Activated B cell treated with CpG ODN at 0.5 μM for 24 hours (primary cell): ENCODE results near the gene ETV7. TPM values are rescaled to one million over a fixed set of nuclear protein-coding genes. Genes with fewer than 3 reads are reported as not detected.
"Not testable (repeated sequence)": the region's sequence is repeated elsewhere in the genome, so short reads cannot be mapped to it uniquely, and the experiment has no call there.

Experiments used
- ATAC-seq: fragments of 200-7000 bp; cut with Tn5 transposase; one replicate; pipeline ENCODE4 v1.10.0; 2021; ENCODE audit warnings: low read depth, mild to moderate bottlenecking, moderate library complexity
- CTCF ChIA-PET: fragments of 350-600 bp; sonication (Branson Sonifier 250); formaldehyde crosslinking; loops from one replicate; lab custom pipeline; 2021; ENCODE audit warnings: antibody characterized with exemption; lab: Charles Lee
- POLR2A ChIA-PET: fragments of 350-600 bp; sonication (Branson Sonifier 250); formaldehyde crosslinking; loops from one replicate; lab custom pipeline; 2021; ENCODE audit warnings: antibody characterized with exemption; lab: Charles Lee
- DNase-seq: peaks from one replicate; pipeline ENCODE4 v3.0.0; 2022
- H3K27ac Mint-ChIP-seq: one replicate; pipeline ENCODE4 v1.8.0; 2020; ENCODE audit warnings: mixed read lengths
- H3K27me3 Mint-ChIP-seq: one replicate; pipeline ENCODE4 v1.8.0; 2021; ENCODE audit warnings: mixed read lengths
- H3K36me3 Mint-ChIP-seq: one replicate; pipeline ENCODE4 v1.8.0; 2021; ENCODE audit warnings: low read depth, mixed read lengths
- H3K4me1 Mint-ChIP-seq: one replicate; pipeline ENCODE4 v1.8.0; 2021; ENCODE audit warnings: mixed read lengths
- H3K4me3 Mint-ChIP-seq: one replicate; pipeline ENCODE4 v1.8.0; 2020; ENCODE audit warnings: mild to moderate bottlenecking, mixed read lengths
- H3K9me3 Mint-ChIP-seq: one replicate; pipeline ENCODE4 v1.8.0; 2020; ENCODE audit warnings: mixed read lengths
- CTCF ChIP-seq: fragments of 200-600 bp; IDR thresholded peaks from one replicate; pipeline ENCODE4 v1.8.0; 2022; ENCODE audit warnings: antibody characterized with exemption, mild to moderate bottlenecking
- intact Hi-C: fragments of 100-400 bp; cut with micrococcal nuclease; formaldehyde crosslinking; loops from one replicate; pipeline ENCODE4 v1.15.1; 2024
- total RNA-seq: library from RNA; stranded (reverse); gene quantifications from 2 replicates; pipeline ENCODE4 v1.2.3, GENCODE V29; 2022

Gene ETV7
- total RNA-seq, 1 donor from 2014 or later: 0.51 TPM

GRCh38 chr6:36418558-36418957 is 31.1 kb upstream of the ETV7 start:
- TF ChIP-seq CTCF: no peak
- intact Hi-C loops: no loop called here
- H3K9me3 Mint-ChIP-seq: no peaks in the 10 kb centered on the region
- peaks cover 13% of the 10 kb centered on the region for H3K4me1 Mint-ChIP-seq
- no peak overlapping the region for H3K27ac Mint-ChIP-seq
- H3K36me3 Mint-ChIP-seq: peaks cover 3% of the 10 kb centered on the region
- ChIA-PET POLR2A (no interaction called here), CTCF (no interaction called here)
- H3K4me3 Mint-ChIP-seq: no peak overlapping the region
- ATAC-seq (no peak), DNase-seq (no peak)
- no peaks in the 10 kb centered on the region for H3K27me3 Mint-ChIP-seq

GRCh38 chr6:36414481-36414880 is 27.0 kb upstream of the ETV7 start:
- Mint-ChIP-seq H3K27ac (no peak overlapping the region), H3K4me1 (no peaks in the 10 kb centered on the region), H3K4me3 (no peak overlapping the region), H3K27me3 (peaks cover 5% of the 10 kb centered on the region), H3K36me3 (no peaks in the 10 kb centered on the region), H3K9me3 (peaks cover 5% of the 10 kb centered on the region)
- DNase-seq: no peak
- ChIA-PET CTCF (no interaction called here), POLR2A (no interaction called here)
- ATAC-seq: no peak
- intact Hi-C loops: no loop called here
- no peak for TF ChIP-seq CTCF

- TF ChIP-seq CTCF: no peak
- H3K9me3 Mint-ChIP-seq: peaks cover 5% of the 10 kb centered on the region
- no peaks in the 10 kb centered on the region for H3K36me3 Mint-ChIP-seq
- H3K27ac Mint-ChIP-seq: no peak overlapping the region
- H3K27me3 Mint-ChIP-seq: peaks cover 9% of the 10 kb centered on the region
- ChIA-PET CTCF (no interaction called here), POLR2A (no interaction called here)
- intact Hi-C loops: no loop called here
- no peak for DNase-seq
- H3K4me1 Mint-ChIP-seq: no peaks in the 10 kb centered on the region
- no peak overlapping the region for H3K4me3 Mint-ChIP-seq
- ATAC-seq: no peak
Measured at GRCh38 chr6:36413489-36414480, 26.3 kb upstream of the ETV7 start.

- H3K27ac Mint-ChIP-seq, ATAC-seq, DNase-seq, CTCF ChIA-PET, POLR2A ChIA-PET, H3K9me3 Mint-ChIP-seq, H3K4me1 Mint-ChIP-seq, H3K4me3 Mint-ChIP-seq, H3K36me3 Mint-ChIP-seq, intact Hi-C loops: not testable (repeated sequence)
- H3K27me3 Mint-ChIP-seq: peaks cover 14% of the 10 kb centered on the region
Measured at GRCh38 chr6:36409718-36410117, 22.2 kb upstream of the ETV7 start.

- POLR2A ChIA-PET: no interaction called here
Measured at GRCh38 chr6:36404164-36404563, 16.7 kb upstream of the ETV7 start.

More at GRCh38 chr6:36404164-36404563, 16.7 kb upstream of the ETV7 start:
- Mint-ChIP-seq H3K27me3 (peaks cover 10% of the 10 kb centered on the region), H3K9me3 (no peaks in the 10 kb centered on the region), H3K4me3 (no peak overlapping the region), H3K36me3 (no peaks in the 10 kb centered on the region), H3K27ac (no peak overlapping the region), H3K4me1 (no peaks in the 10 kb centered on the region)
- ATAC-seq (no peak), DNase-seq (no peak)
- CTCF ChIA-PET: interaction anchor here (1.3 kb wide), 1 partner anchor 102 kb away, joined by 3 read pairs; no protein-coding TSS in a partner anchor
- intact Hi-C loops: no loop called here
- no peak for TF ChIP-seq CTCF
